GM13976 (cell line): Measurements from ENCODE around the gene MAD1L1.

Experiments
- DNase-seq: peaks from one replicate; pipeline ENCODE4 v3.0.0; 2012; ENCODE audit warnings: low spot score
- CTCF ChIP-seq: IDR thresholded peaks from 2 replicates; pipeline ENCODE4 v1.5.1; 2012; ENCODE audit warnings: borderline replicate concordance, mild to moderate bottlenecking; ENCODE audit not compliant: insufficient read depth; ENCODE audit errors: extremely low read depth, missing control alignments, control extremely low read depth
- in situ Hi-C: fragments of 300-500 bp; cut with MboI; formaldehyde crosslinking; loops from one replicate; pipeline ENCODE4 v1.12.0; 2022; ENCODE audit warnings: low sequenced_read_pairs, mixed read lengths, inconsistent platforms; ENCODE audit not compliant: unreplicated experiment

MAD1L1 gene

DNA sequence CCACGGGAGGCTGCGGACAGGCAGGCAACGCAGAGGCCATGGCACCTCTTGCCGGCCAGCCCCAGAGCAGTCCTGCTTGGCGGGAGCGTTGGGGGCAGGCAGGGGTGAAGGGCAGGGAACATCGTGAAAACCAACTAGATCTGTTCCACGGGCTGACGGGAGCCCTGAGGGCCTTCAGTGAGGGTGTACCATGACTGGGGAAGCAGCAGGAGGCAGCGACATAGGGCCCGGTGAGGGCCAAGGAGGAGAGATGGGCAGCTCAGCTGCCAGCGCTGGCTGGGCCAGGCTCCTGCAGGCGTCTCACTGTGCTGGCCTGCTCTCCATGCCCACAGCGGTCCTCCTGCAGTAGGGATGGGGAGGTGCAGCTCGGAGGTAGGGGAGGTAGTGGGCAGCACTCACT lies 366.1 kb downstream of the MAD1L1 start:
- in situ Hi-C loops: no loop called here
- TF ChIP-seq CTCF: no peak
- no peak for DNase-seq

- in situ Hi-C loops: no loop called here
- no peak for DNase-seq
- no peak for TF ChIP-seq CTCF
Measured at GRCh38 chr7:1865571-1866255, 367.0 kb downstream of the MAD1L1 start.

DNA sequence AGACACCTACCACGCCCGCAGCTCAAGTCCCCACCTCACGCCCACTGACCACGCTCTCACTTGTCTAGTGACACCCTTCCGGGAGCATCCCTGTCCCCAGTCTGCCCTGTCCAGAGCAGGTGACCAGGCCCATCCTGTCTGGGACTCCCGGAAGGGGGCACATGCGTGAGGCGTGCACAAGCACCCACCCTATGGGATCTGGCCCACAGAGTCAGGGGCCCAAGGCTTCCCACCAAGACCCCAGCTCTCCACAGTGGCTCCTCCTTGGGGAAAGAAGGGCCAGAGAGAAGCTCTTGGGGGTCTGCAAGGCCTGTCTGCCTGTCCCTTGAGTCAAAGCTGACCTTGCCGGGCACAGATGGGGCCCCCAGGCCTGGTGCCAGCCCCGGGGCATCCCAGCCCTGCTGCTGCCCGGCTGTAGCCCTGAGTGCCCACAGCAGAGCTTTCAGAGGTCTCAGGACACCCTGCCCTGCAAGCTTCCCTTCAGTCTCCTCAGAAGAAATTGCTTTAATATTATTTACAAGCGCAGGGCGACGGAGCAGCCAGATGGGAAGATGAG lies 367.7 kb downstream of the MAD1L1 start:
- in situ Hi-C loops: no loop called here
- no peak for TF ChIP-seq CTCF
- DNase-seq: no peak

- in situ Hi-C loops: no loop called here
- TF ChIP-seq CTCF: no peak
- no peak for DNase-seq
Measured at GRCh38 chr7:1864161-1864940, 368.4 kb downstream of the MAD1L1 start.

- in situ Hi-C loops: no loop called here
- DNase-seq: no peak
- TF ChIP-seq CTCF: no peak
Measured at GRCh38 chr7:1863091-1863900, 369.4 kb downstream of the MAD1L1 start.

- in situ Hi-C loops: no loop called here
- no peak for TF ChIP-seq CTCF
- DNase-seq: no peak
Measured at GRCh38 chr7:1862560-1862959, 370.2 kb downstream of the MAD1L1 start.
